ENCODE results near the gene NLGN3. TPM values are rescaled to one million over a fixed set of nuclear protein-coding genes. Genes with fewer than 3 reads are reported as not detected.

The NLGN3 gene
- total RNA-seq, result 10 to 100 TPM; 10.4 to 19.2 (median 10.8) TPM

GRCh38 chrX:71144651-71145050 lies at the start of gene NLGN3:
TSS of gene NLGN3 (plus strand) at chrX:71144841. CDS start at chrX:71147750, 2,909 bp downstream.
- Histone ChIP-seq H3K4me3 (peak within 1 kb of the TSS; percentile 25 to 52 (median 34)), H3K27me3 (no peaks in the 10 kb centered on the region), H3K27ac (peak within 1 kb of the TSS; percentile 19 to 82 (median 46)), H3K36me3 (peaks cover 0 to 25% (median 0%) of the 10 kb centered on the region in 3 donors), H3K9me3 (no peaks in the 10 kb centered on the region), H3K4me1 (peaks cover 0 to 25% (median 0%) of the 10 kb centered on the region in 4 donors)
- TF ChIP-seq CTCF (IDR thresholded peaks at IDR 0.05), result no peak
- TF ChIP-seq EP300 (IDR thresholded peaks at IDR 0.05), result peak in 1 of 2 donors; percentile 24
- no peak for TF ChIP-seq POLR2A (IDR thresholded peaks at IDR 0.05)
- 20 to 43% methylated on average over 5 to 21 of the region's 28 CpGs for WGBS, 2 donors
- no peak for DNase-seq (ENCODE audit: low spot score in 2 of 2)

- Histone ChIP-seq H3K4me3 (peak overlapping the region; percentile 44 to 65 (median 57)), H3K27ac (peak overlapping the region in 2 of 4 donors; percentile 82 to 89), H3K9me3 (no peaks in the 10 kb centered on the region), H3K27me3 (peaks cover 0 to 7% of the 10 kb centered on the region in 2 donors), H3K4me1 (peaks cover 0 to 26% (median 3%) of the 10 kb centered on the region in 4 donors), H3K36me3 (no peaks in the 10 kb centered on the region)
- no peak for DNase-seq (ENCODE audit: low spot score in 2 of 2)
- 32 to 37% methylated on average over 6 of the region's 6 CpGs for WGBS, 2 donors
- TF ChIP-seq POLR2A (IDR thresholded peaks at IDR 0.05), result no peak
- TF ChIP-seq EP300 (IDR thresholded peaks at IDR 0.05), result no peak
Measured at GRCh38 chrX:71095033-71095432, 49.6 kb upstream of the NLGN3 start.

- Histone ChIP-seq H3K27me3 (peaks cover 0 to 7% of the 10 kb centered on the region in 2 donors), H3K36me3 (no peaks in the 10 kb centered on the region), H3K9me3 (no peaks in the 10 kb centered on the region), H3K27ac (peak within 1 kb of the TSS; percentile 73 to 89 (median 83)), H3K4me1 (peaks cover 0 to 26% (median 3%) of the 10 kb centered on the region in 4 donors), H3K4me3 (peak within 1 kb of the TSS; percentile 44 to 65 (median 57))
- peak; percentile 74 to 83 for DNase-seq (ENCODE audit: low spot score in 2 of 2)
- 1 to 20% methylated on average over 12 to 29 of the region's 29 CpGs for WGBS, 2 donors
- no peak for TF ChIP-seq CTCF (IDR thresholded peaks at IDR 0.05)
- TF ChIP-seq POLR2A (IDR thresholded peaks at IDR 0.05), result peak in 1 of 2 donors; percentile 15
- TF ChIP-seq EP300 (IDR thresholded peaks at IDR 0.05), result peak; percentile 21 to 63
Measured at GRCh38 chrX:71095555-71095980, 49.1 kb upstream of the NLGN3 start, which contains the start of gene FOXO4. TSS of gene FOXO4 (plus strand) at chrX:71095851. CDS start at chrX:71096529, 678 bp downstream.

GRCh38 chrX:71095981-71096759 lies 48.5 kb upstream of the NLGN3 start:
- no peaks in the 10 kb centered on the region for H3K36me3 ChIP-seq
- TF ChIP-seq POLR2A (IDR thresholded peaks at IDR 0.05) (peak in 1 of 2 donors; percentile 47), CTCF (IDR thresholded peaks at IDR 0.05) (no peak)
- H3K27me3 ChIP-seq, result peaks cover 0 to 7% of the 10 kb centered on the region in 2 donors
- DNase-seq (ENCODE audit: low spot score in 2 of 2), result peak; percentile 23 to 53
- 2 to 22% methylated on average over 13 to 41 of the region's 46 CpGs for WGBS, 2 donors
- H3K9me3 ChIP-seq, result no peaks in the 10 kb centered on the region
- H3K4me3 ChIP-seq, result peak overlapping the region; percentile 44 to 65 (median 57)
- peaks cover 0 to 26% (median 3%) of the 10 kb centered on the region in 4 donors for H3K4me1 ChIP-seq
- peak overlapping the region; percentile 73 to 89 (median 83) for H3K27ac ChIP-seq

- DNase-seq (ENCODE audit: low spot score in 2 of 2), result no peak
- H3K27me3 ChIP-seq, result peaks cover 0 to 7% of the 10 kb centered on the region in 2 donors
- peak overlapping the region; percentile 73 to 89 (median 83) for H3K27ac ChIP-seq
- no peaks in the 10 kb centered on the region for H3K9me3 ChIP-seq
- peak overlapping the region; percentile 44 to 65 (median 57) for H3K4me3 ChIP-seq
- H3K4me1 ChIP-seq, result peaks cover 0 to 26% (median 3%) of the 10 kb centered on the region in 4 donors
- TF ChIP-seq CTCF (IDR thresholded peaks at IDR 0.05) (no peak), EP300 (IDR thresholded peaks at IDR 0.05) (no peak), POLR2A (IDR thresholded peaks at IDR 0.05) (no peak)
- H3K36me3 ChIP-seq, result no peaks in the 10 kb centered on the region
- 20 to 31% methylated on average over 1 to 7 of the region's 9 CpGs for WGBS, 2 donors
Measured at GRCh38 chrX:71096760-71097032, 47.9 kb upstream of the NLGN3 start.

All from tibial nerve (tissue), 4 donors.